Measurements from ENCODE around the gene NEURL4. TPM values are rescaled to one million over a fixed set of nuclear protein-coding genes. Genes with fewer than 3 reads are reported as not detected.
"Not testable (repeated sequence)": the region's sequence is repeated elsewhere in the genome, so short reads cannot be mapped to it uniquely, and the experiment has no call there.

NEURL4 gene
- 10 to 100 TPM; 28.6 TPM for total RNA-seq
- polyA plus RNA-seq (ENCODE audit: insufficient read length in 2 of 2): 10 to 100 TPM; 43.9 to 56.4 TPM
- long read RNA-seq, donor 1: 0 reads
- long read RNA-seq, donor 2, partial matches to known transcripts: 0 of 1 reads
- long read RNA-seq, donor 2, other reads (novel, unspliced or antisense): 0 of 1 reads
- long read RNA-seq, donor 3: 0 reads
- long read RNA-seq, donor 4: 0 reads

DNA sequence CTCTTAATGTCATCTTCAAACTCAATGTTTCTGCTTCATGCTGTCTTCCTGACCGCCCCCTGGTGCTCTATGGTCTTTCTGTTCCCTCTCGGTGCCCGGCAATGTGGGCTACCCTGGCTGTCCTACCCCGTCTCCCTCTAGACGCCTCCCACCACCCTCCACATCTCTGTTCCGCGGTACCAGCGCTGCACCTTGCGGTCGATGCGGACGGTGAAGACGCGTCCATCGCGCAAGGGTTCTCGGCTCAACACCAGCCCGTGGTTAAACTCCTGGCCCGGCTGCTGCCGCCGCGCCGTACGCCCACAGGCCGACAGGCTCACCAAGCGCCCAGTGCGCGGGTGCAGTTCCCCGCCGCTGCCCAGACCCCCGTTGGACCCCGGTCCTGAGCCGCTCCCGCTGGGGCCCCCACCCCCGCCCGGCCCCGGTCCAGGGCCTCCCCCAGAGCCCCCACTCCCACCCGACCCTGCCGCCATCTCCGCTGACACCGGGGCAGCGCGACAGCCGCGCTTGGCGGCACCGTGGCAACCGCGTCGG is at the start of gene NEURL4:
Gene NEURL4, minus strand, starts transcription at position 496 of the 534 bp plus-strand sequence. Its CDS starts 23 bp downstream, at position 473.
- peaks cover 38% of the 10 kb centered on the region for H3K36me3 ChIP-seq (ENCODE audit: control insufficient read depth, insufficient read depth, low read length)
- H3K27me3 ChIP-seq (ENCODE audit: control insufficient read depth, insufficient read depth, low read length): no peaks in the 10 kb centered on the region
- DNase-seq (ENCODE audit: low read depth in 4 of 6, low spot score in 6 of 6): no peak
- under 1% methylated on average over 47 of the region's 50 CpGs for WGBS (ENCODE audit: insufficient coverage)
- peak within 1 kb of the TSS; percentile 99 for H3K27ac ChIP-seq (ENCODE audit: low read depth, low read length)
- H3K9me3 ChIP-seq (ENCODE audit: control insufficient read depth, insufficient read depth, low read length): no peaks in the 10 kb centered on the region
- H3K4me3 ChIP-seq (ENCODE audit: low read depth, low read length): peak within 1 kb of the TSS; percentile 91
- peaks cover 27% of the 10 kb centered on the region for H3K4me1 ChIP-seq (ENCODE audit: control insufficient read depth, insufficient read depth, low read length)

DNA sequence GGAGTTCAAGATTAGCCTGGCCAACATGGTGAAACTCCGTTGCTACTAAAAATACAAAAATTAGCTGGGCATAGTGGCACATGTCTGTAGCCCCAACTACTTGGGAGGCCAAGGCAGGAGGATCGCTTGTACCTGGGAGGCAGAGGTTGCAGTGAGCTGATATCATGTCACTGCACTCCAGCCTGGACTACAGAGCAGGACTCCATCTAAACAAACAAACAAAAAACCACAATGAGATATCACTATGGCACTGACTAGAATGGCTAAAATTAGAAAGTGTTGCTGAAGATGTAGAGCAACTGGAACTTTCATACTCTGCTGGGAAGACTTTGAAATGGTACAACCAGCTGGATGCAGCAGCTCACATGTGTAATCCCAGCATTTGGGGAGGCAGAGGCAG is 45.2 kb upstream of the NEURL4 start:
- WGBS (ENCODE audit: insufficient coverage): 94% methylated on average over 2 of the region's 2 CpGs
- H3K4me1 ChIP-seq (ENCODE audit: control insufficient read depth, insufficient read depth, low read length): no peaks in the 10 kb centered on the region
- no peak for DNase-seq (ENCODE audit: low read depth in 4 of 6, low spot score in 6 of 6)
- no peak overlapping the region for H3K27ac ChIP-seq (ENCODE audit: low read depth, low read length)
- H3K4me3 ChIP-seq (ENCODE audit: low read depth, low read length): no peak overlapping the region
- no peaks in the 10 kb centered on the region for H3K9me3 ChIP-seq (ENCODE audit: control insufficient read depth, insufficient read depth, low read length)
- no peaks in the 10 kb centered on the region for H3K36me3 ChIP-seq (ENCODE audit: control insufficient read depth, insufficient read depth, low read length)
- peaks cover 6% of the 10 kb centered on the region for H3K27me3 ChIP-seq (ENCODE audit: control insufficient read depth, insufficient read depth, low read length)

DNA sequence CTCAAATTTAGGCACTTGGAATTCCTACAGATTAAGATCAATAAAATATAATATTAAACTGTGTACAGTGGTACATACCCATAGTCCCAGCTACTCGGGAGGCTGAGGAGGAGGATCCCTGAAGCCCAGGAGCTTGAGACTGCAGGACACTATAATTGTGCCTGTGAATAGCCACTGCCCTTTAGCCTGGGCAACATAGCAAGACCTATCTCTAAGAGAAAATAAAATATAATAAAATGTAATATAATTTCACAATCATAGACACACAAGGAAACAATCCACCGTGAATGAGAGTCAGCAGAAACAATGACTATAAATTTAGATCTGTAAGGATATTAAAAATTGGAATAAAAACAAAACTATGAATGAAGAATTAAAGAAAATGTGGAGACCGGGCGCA is 41.7 kb upstream of the NEURL4 start:
- Histone ChIP-seq H3K36me3 (ENCODE audit: control insufficient read depth, insufficient read depth, low read length) (no peaks in the 10 kb centered on the region), H3K4me1 (ENCODE audit: control insufficient read depth, insufficient read depth, low read length) (no peaks in the 10 kb centered on the region), H3K4me3 (ENCODE audit: low read depth, low read length) (no peak overlapping the region), H3K9me3 (ENCODE audit: control insufficient read depth, insufficient read depth, low read length) (no peaks in the 10 kb centered on the region), H3K27me3 (ENCODE audit: control insufficient read depth, insufficient read depth, low read length) (peaks cover 3% of the 10 kb centered on the region), H3K27ac (ENCODE audit: low read depth, low read length) (no peak overlapping the region)
- WGBS (ENCODE audit: insufficient coverage): no CpG with 5 or more reads among the region's 4 CpGs
- DNase-seq (ENCODE audit: low read depth in 4 of 6, low spot score in 6 of 6): no peak

DNA sequence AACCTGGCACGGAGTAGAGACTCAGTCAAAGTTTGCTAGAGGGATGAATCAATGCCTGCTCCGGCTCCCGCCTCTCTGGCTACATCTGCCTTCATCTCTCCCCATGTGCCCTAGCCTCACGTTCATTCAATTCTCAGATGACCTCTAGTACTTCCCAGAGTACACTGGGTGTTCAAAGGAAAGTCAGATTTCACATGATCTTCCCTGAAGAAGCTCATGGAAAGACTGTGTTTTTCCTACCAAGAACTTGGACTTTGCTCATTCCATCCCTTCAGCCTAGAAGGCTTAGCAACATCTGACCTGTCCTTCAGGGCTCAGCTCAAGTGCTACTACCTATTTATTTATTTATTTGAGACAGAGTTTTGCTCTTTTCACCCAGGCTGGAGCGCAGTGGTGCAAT is 40.7 kb upstream of the NEURL4 start:
- Histone ChIP-seq H3K4me1 (ENCODE audit: control insufficient read depth, insufficient read depth, low read length) (no peaks in the 10 kb centered on the region), H3K4me3 (ENCODE audit: low read depth, low read length) (no peak overlapping the region), H3K27ac (ENCODE audit: low read depth, low read length) (no peak overlapping the region), H3K27me3 (ENCODE audit: control insufficient read depth, insufficient read depth, low read length) (peaks cover 3% of the 10 kb centered on the region), H3K36me3 (ENCODE audit: control insufficient read depth, insufficient read depth, low read length) (no peaks in the 10 kb centered on the region), H3K9me3 (ENCODE audit: control insufficient read depth, insufficient read depth, low read length) (no peaks in the 10 kb centered on the region)
- 82% methylated on average over 5 of the region's 5 CpGs for WGBS (ENCODE audit: insufficient coverage)
- no peak for DNase-seq (ENCODE audit: low read depth in 4 of 6, low spot score in 6 of 6)

DNA sequence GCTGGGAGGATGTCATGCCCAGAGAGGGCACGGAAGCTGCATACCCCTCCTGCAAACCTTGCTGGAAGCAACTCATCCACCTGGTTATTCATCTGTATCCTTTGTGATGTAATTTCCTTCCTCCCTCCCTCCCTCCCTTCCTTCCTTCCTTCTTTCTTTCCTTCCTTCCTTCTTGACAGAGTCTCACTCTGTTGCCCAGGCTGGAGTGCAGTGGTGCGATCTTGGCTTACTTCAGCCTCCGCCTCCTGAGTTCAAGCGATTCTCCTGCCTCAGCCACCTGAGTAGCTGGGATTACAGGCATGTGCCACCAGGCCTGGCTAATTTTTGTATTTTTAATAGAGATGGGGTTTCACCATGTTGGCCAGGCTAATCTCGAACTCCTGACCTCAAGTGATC is 39.5 kb upstream of the NEURL4 start:
- not testable (repeated sequence) for H3K27ac ChIP-seq (ENCODE audit: low read depth, low read length); H3K4me3 ChIP-seq (ENCODE audit: low read depth, low read length); H3K9me3 ChIP-seq (ENCODE audit: control insufficient read depth, insufficient read depth, low read length); H3K4me1 ChIP-seq (ENCODE audit: control insufficient read depth, insufficient read depth, low read length); H3K27me3 ChIP-seq (ENCODE audit: control insufficient read depth, insufficient read depth, low read length); DNase-seq (ENCODE audit: low read depth in 4 of 6, low spot score in 6 of 6); H3K36me3 ChIP-seq (ENCODE audit: control insufficient read depth, insufficient read depth, low read length)
- WGBS (ENCODE audit: insufficient coverage): 77% methylated on average over 5 of the region's 5 CpGs

DNA sequence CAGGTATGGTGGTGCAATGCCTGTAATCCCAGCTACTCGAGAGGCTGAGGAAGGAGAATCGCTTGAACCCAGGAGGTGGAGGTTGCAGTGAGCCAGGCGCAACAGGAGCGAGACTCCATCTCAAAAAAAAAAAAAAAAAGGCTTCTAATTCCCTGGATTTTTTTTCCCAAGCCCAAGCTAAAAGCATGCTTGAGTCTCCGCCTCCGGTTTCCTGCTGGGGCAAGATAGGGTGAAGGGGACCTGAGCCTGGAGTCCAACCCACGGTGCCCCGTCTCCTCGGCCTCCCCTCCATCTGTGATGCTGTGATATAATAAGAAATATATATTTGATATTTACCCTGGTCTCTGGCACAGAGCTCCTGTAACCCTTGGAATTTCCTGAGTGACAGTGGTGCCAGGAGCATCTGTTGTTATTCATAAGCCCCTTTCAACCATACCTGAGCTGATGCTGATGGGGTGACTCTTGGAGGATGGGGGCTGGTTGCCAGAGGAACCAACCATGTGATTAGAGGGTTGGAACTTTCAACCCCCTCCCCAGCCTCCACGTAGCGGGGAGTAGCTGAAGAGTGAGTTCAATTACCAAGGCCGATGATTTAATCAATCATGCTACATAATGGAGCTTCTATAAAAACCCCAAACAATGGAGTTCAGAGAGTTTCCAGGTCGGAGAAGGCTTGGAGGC is 38.9 kb upstream of the NEURL4 start:
- Histone ChIP-seq H3K4me3 (ENCODE audit: low read depth, low read length) (no peak overlapping the region), H3K9me3 (ENCODE audit: control insufficient read depth, insufficient read depth, low read length) (no peaks in the 10 kb centered on the region), H3K36me3 (ENCODE audit: control insufficient read depth, insufficient read depth, low read length) (no peaks in the 10 kb centered on the region), H3K27ac (ENCODE audit: low read depth, low read length) (no peak overlapping the region), H3K27me3 (ENCODE audit: control insufficient read depth, insufficient read depth, low read length) (peaks cover 3% of the 10 kb centered on the region), H3K4me1 (ENCODE audit: control insufficient read depth, insufficient read depth, low read length) (no peaks in the 10 kb centered on the region)
- WGBS (ENCODE audit: insufficient coverage): no CpG with 5 or more reads among the region's 13 CpGs
- DNase-seq (ENCODE audit: low read depth in 4 of 6, low spot score in 6 of 6): no peak

DNA sequence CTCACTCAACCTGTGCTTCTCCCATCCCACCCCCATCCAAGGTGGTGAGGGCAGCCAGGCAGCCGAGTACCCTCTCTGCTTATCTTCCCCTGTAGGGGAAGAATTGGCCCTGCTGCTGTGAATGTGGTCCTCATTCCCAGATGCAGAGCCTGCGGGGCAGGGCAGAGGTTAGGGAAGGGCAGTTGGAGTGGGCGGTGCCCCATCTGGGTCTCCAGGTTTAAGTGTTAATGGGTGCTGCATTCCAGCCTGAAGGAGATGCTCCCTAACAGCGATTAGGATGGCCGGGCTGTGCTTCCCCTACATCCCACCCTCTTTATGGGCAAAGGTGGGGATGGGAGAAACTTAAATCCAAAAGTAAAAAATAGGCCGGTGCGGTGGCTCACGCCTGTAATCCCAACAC is 37.9 kb upstream of the NEURL4 start:
- peaks cover 3% of the 10 kb centered on the region for H3K27me3 ChIP-seq (ENCODE audit: control insufficient read depth, insufficient read depth, low read length)
- H3K4me1 ChIP-seq (ENCODE audit: control insufficient read depth, insufficient read depth, low read length): no peaks in the 10 kb centered on the region
- no peaks in the 10 kb centered on the region for H3K36me3 ChIP-seq (ENCODE audit: control insufficient read depth, insufficient read depth, low read length)
- no peaks in the 10 kb centered on the region for H3K9me3 ChIP-seq (ENCODE audit: control insufficient read depth, insufficient read depth, low read length)
- DNase-seq (ENCODE audit: low read depth in 4 of 6, low spot score in 6 of 6): no peak
- H3K4me3 ChIP-seq (ENCODE audit: low read depth, low read length): no peak overlapping the region
- H3K27ac ChIP-seq (ENCODE audit: low read depth, low read length): no peak overlapping the region
- WGBS (ENCODE audit: insufficient coverage): 73% methylated on average over 2 of the region's 8 CpGs

DNA sequence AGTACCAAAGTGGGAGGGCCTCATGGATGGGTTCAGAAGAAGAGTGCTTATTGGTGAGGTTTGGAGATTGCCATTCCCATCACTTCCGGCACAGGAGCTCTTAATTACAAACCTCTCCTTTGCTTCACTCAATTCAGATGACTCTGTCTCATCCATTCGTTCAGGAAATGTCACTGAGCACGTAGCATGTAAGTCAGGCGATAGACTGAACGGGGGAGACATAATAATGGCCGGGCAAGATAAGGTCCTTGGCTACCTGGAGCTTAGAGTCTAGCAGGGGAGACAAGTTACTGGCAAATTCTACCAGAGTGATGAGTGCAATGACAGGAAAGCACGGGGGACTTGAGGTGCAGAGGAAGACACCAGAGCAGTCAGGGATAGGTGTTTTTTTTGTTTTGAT is 36.8 kb upstream of the NEURL4 start:
- not testable (repeated sequence) for DNase-seq (ENCODE audit: low read depth in 4 of 6, low spot score in 6 of 6)
- no CpG with 5 or more reads among the region's 7 CpGs for WGBS (ENCODE audit: insufficient coverage)

DNA sequence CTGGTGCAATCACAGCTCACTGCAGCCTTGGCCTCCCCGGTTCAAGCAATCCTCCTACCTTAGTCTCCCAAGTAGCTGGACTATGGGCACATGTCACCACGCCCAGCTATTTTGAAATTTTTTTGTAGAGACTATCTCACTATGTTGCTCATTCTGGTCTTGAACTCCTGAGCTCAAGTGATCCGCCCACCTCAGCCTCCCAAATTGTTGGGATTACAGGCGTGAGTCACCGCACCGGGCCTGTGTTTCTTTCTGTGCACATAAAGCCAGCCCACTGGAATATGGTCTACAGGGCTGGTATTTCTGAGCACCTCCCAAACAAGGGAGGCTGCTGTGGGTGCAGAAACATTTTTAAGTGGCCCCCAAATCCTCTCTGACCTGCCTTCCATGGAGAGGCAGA is 34.2 kb upstream of the NEURL4 start:
- 95% methylated on average over 4 of the region's 6 CpGs for WGBS (ENCODE audit: insufficient coverage)
- H3K36me3 ChIP-seq (ENCODE audit: control insufficient read depth, insufficient read depth, low read length): no peaks in the 10 kb centered on the region
- H3K27me3 ChIP-seq (ENCODE audit: control insufficient read depth, insufficient read depth, low read length): no peaks in the 10 kb centered on the region
- no peak for DNase-seq (ENCODE audit: low read depth in 4 of 6, low spot score in 6 of 6)
- H3K4me1 ChIP-seq (ENCODE audit: control insufficient read depth, insufficient read depth, low read length): no peaks in the 10 kb centered on the region
- H3K4me3 ChIP-seq (ENCODE audit: low read depth, low read length): no peak overlapping the region
- no peaks in the 10 kb centered on the region for H3K9me3 ChIP-seq (ENCODE audit: control insufficient read depth, insufficient read depth, low read length)
- H3K27ac ChIP-seq (ENCODE audit: low read depth, low read length): no peak overlapping the region

More for the DNA sequence above, 36.8 kb upstream of the NEURL4 start:
- H3K4me3 ChIP-seq (ENCODE audit: low read depth, low read length); H3K4me1 ChIP-seq (ENCODE audit: control insufficient read depth, insufficient read depth, low read length); H3K27ac ChIP-seq (ENCODE audit: low read depth, low read length); H3K36me3 ChIP-seq (ENCODE audit: control insufficient read depth, insufficient read depth, low read length); H3K27me3 ChIP-seq (ENCODE audit: control insufficient read depth, insufficient read depth, low read length); H3K9me3 ChIP-seq (ENCODE audit: control insufficient read depth, insufficient read depth, low read length): not testable (repeated sequence)

DNA sequence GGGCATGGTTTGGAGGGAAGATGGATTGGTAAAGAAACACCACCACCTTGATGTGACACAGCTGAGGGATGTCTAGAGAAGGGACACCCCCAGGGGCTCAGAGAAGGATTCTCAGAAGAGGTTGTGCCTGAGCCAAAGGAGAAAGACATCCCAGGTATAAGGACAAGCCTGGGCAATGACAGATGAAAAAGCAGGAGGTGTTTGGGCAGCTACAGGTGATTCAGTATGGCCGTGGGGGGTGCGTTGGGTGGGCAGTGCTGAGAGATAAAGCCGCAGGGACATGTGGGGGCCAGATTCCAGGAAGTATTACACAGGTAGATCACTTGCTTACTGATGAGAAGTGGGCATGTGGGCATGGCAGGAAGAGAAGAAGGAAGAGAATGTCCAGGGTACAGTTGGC is 32.8 kb upstream of the NEURL4 start:
- Histone ChIP-seq H3K4me3 (ENCODE audit: low read depth, low read length) (no peak overlapping the region), H3K4me1 (ENCODE audit: control insufficient read depth, insufficient read depth, low read length) (no peaks in the 10 kb centered on the region), H3K27ac (ENCODE audit: low read depth, low read length) (no peak overlapping the region), H3K9me3 (ENCODE audit: control insufficient read depth, insufficient read depth, low read length) (no peaks in the 10 kb centered on the region), H3K36me3 (ENCODE audit: control insufficient read depth, insufficient read depth, low read length) (no peaks in the 10 kb centered on the region), H3K27me3 (ENCODE audit: control insufficient read depth, insufficient read depth, low read length) (no peaks in the 10 kb centered on the region)
- WGBS (ENCODE audit: insufficient coverage): 50% methylated on average over 3 of the region's 3 CpGs
- DNase-seq (ENCODE audit: low read depth in 4 of 6, low spot score in 6 of 6): no peak
